Embryonic facial prominence (tissue), 1 donor: ENCODE measurements around the gene TNNI2.

Experiments used
- DNase-seq: peaks from one replicate; pipeline ENCODE4 v3.0.0-alpha.2; 2016; ENCODE audit errors: extremely low spot score

Gene TNNI2

DNA sequence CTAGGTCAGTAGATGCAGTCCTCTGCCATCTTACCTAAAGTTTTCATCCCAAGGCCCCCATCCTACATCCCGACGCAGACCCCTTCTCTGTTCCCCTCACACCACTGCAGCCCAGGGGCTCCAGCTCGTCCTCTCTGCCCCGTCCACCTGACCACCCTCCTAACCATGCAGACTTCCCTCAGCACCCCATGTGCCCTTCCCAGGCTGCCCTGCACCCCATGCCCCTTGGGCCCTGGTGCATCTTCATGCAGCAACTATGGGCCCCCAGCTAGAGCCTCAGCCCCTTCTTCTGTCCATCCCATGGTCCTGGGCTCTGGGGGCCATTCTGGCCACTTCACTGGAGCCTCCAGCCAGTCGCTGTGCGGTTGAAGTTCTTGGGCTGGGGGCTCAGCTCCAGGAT, 50.0 kb downstream of the TNNI2 start:
- no peak for DNase-seq

DNA sequence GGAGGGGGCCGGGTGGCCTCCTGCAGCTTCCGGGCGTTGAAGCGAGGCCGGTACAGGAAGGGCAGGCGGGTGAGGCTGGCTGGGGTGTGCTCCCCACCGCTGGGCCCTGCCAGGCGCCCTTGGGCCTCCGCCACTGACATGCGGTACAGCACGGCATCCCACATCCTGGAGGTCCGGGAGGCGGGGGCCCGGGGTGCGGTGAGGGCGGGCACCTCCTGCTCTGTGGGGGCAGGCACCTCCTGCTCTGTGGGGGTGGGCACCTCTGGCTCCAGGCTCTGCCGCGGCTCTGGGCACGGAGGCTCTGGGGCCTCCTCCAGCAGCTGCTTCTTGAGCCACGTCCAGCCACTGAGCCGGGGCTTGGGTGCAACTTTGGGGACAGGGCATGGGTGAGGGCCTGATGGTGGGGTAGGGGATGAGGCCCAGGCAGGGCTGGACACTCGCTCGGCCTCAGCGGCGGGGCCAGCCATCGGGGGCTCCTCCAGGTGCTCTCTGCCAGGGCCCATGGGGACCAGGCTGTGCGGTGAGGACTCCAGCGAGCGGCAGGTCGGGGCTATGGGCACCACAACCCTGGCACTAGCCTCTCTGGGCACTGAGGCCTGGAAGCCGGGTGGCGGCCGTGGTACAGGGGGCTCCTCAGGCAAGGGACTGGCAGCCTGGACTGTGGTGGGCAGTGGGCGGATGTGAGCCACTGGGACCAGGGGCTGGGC, 50.6 kb downstream of the TNNI2 start:
- no peak for DNase-seq

GRCh38 chr11:1889941-1890855, 51.4 kb downstream of the TNNI2 start:
- no peak for DNase-seq
